HG03045 (cell line): ENCODE measurements around the gene ATR.

ENCODE experiments used
- ATAC-seq: cut with Tn5 transposase; IDR thresholded peaks from one replicate; pipeline ENCODE4 v1.9.1; 2021; ENCODE audit warnings: mild to moderate bottlenecking, moderate library complexity; ENCODE audit not compliant: unreplicated experiment

ATR gene

GRCh38 chr3:142530296-142530695, 48.2 kb downstream of the ATR start:
- no peak for ATAC-seq

GRCh38 chr3:142523921-142524566, 54.5 kb downstream of the ATR start:
- ATAC-seq, result no peak

- ATAC-seq, result no peak
Measured at GRCh38 chr3:142509079-142509478, 69.5 kb downstream of the ATR start.

- no peak for ATAC-seq
Measured at GRCh38 chr3:142507241-142507640, 71.3 kb downstream of the ATR start.

- no peak for ATAC-seq
Measured at GRCh38 chr3:142502187-142502985, 76.1 kb downstream of the ATR start.

GRCh38 chr3:142501004-142501926, 77.3 kb downstream of the ATR start:
- ATAC-seq, result no peak

GRCh38 chr3:142500211-142500610, 78.3 kb downstream of the ATR start:
- ATAC-seq, result no peak

GRCh38 chr3:142498397-142499180, 79.9 kb downstream of the ATR start:
- ATAC-seq, result no peak

- no peak for ATAC-seq
Measured at GRCh38 chr3:142497729-142498128, 80.8 kb downstream of the ATR start.

- ATAC-seq, result no peak
Measured at GRCh38 chr3:142495103-142495502, 83.4 kb downstream of the ATR start.

- ATAC-seq, result no peak
Measured at GRCh38 chr3:142492184-142492583, 86.3 kb downstream of the ATR start.

GRCh38 chr3:142489572-142490323, 88.8 kb downstream of the ATR start:
- no peak for ATAC-seq

GRCh38 chr3:142484912-142485435, 93.6 kb downstream of the ATR start:
- ATAC-seq, result no peak

GRCh38 chr3:142481196-142481595, 97.3 kb downstream of the ATR start:
- ATAC-seq, result no peak

- ATAC-seq, result no peak
Measured at GRCh38 chr3:142470826-142471225, 107.7 kb downstream of the ATR start.

- no peak for ATAC-seq
Measured at GRCh38 chr3:142468456-142468855, 110.1 kb downstream of the ATR start.

- ATAC-seq, result no peak
Measured at GRCh38 chr3:142467768-142468167, 110.8 kb downstream of the ATR start.

GRCh38 chr3:142460689-142461088, 117.8 kb downstream of the ATR start:
- ATAC-seq, result no peak

GRCh38 chr3:142459929-142460328, 118.6 kb downstream of the ATR start:
- no peak for ATAC-seq

- ATAC-seq, result no peak
Measured at GRCh38 chr3:142459096-142459495, 119.4 kb downstream of the ATR start.
